ENCODE results near the gene KRTAP10-2.
"Not testable (repeated sequence)": the region's sequence is repeated elsewhere in the genome, so short reads cannot be mapped to it uniquely, and the experiment has no call there.

The KRTAP10-2 gene

GRCh38 chr21:44551340-44551961 lies at the start of gene KRTAP10-2:
KRTAP10-2 (minus strand) TSS chr21:44551505; CDS start chr21:44551458, 47 bp downstream.
- DNase-seq (ENCODE audit: low spot score): no peak

- DNase-seq (ENCODE audit: low spot score): not testable (repeated sequence)
Measured at GRCh38 chr21:44601091-44601490, 49.8 kb upstream of the KRTAP10-2 start.

- not testable (repeated sequence) for DNase-seq (ENCODE audit: low spot score)
Measured at GRCh38 chr21:44600118-44600978, 49.0 kb upstream of the KRTAP10-2 start, which contains the start of gene KRTAP10-7. KRTAP10-7 (plus strand) TSS chr21:44600597; CDS start chr21:44600622, 25 bp downstream.

GRCh38 chr21:44599264-44600029 lies 48.1 kb upstream of the KRTAP10-2 start:
- no peak for DNase-seq (ENCODE audit: low spot score)

GRCh38 chr21:44598061-44598460 lies 46.8 kb upstream of the KRTAP10-2 start:
- no peak for DNase-seq (ENCODE audit: low spot score)

- no peak for DNase-seq (ENCODE audit: low spot score)
Measured at GRCh38 chr21:44596068-44596725, 44.9 kb upstream of the KRTAP10-2 start.

- DNase-seq (ENCODE audit: low spot score): no peak
Measured at GRCh38 chr21:44595524-44595923, 44.2 kb upstream of the KRTAP10-2 start.

- DNase-seq (ENCODE audit: low spot score): no peak
Measured at GRCh38 chr21:44594406-44594916, 43.2 kb upstream of the KRTAP10-2 start.

- DNase-seq (ENCODE audit: low spot score): no peak
Measured at GRCh38 chr21:44593598-44594405, 42.5 kb upstream of the KRTAP10-2 start.

- DNase-seq (ENCODE audit: low spot score): no peak
Measured at GRCh38 chr21:44592446-44593311, 41.4 kb upstream of the KRTAP10-2 start, which contains the start of gene KRTAP10-6. KRTAP10-6 (minus strand) TSS chr21:44592505; CDS start chr21:44592484, 21 bp downstream.

- DNase-seq (ENCODE audit: low spot score): not testable (repeated sequence)
Measured at GRCh38 chr21:44591801-44592130, 40.5 kb upstream of the KRTAP10-2 start.

- DNase-seq (ENCODE audit: low spot score): not testable (repeated sequence)
Measured at GRCh38 chr21:44590897-44591800, 39.8 kb upstream of the KRTAP10-2 start.

GRCh38 chr21:44590311-44590721 lies 39.0 kb upstream of the KRTAP10-2 start:
- no peak for DNase-seq (ENCODE audit: low spot score)

GRCh38 chr21:44589586-44590305 lies 38.4 kb upstream of the KRTAP10-2 start:
- no peak for DNase-seq (ENCODE audit: low spot score)

GRCh38 chr21:44589094-44589493 lies 37.8 kb upstream of the KRTAP10-2 start:
- no peak for DNase-seq (ENCODE audit: low spot score)

- no peak for DNase-seq (ENCODE audit: low spot score)
Measured at GRCh38 chr21:44585892-44586291, 34.6 kb upstream of the KRTAP10-2 start.

- no peak for DNase-seq (ENCODE audit: low spot score)
Measured at GRCh38 chr21:44583800-44584147, 32.5 kb upstream of the KRTAP10-2 start.
